ENCODE data around the gene ACHE. TPM values are rescaled to one million over a fixed set of nuclear protein-coding genes. Genes with fewer than 3 reads are reported as not detected.

ACHE gene
- total RNA-seq, 1 donor from 2014 or later: not detected

- no peak for TF ChIP-seq EZH2phosphoT487 (IDR thresholded peaks at IDR 0.05)
- TF ChIP-seq EZH2 (IDR thresholded peaks at IDR 0.05): no peak
- TF ChIP-seq, protein P1, sequence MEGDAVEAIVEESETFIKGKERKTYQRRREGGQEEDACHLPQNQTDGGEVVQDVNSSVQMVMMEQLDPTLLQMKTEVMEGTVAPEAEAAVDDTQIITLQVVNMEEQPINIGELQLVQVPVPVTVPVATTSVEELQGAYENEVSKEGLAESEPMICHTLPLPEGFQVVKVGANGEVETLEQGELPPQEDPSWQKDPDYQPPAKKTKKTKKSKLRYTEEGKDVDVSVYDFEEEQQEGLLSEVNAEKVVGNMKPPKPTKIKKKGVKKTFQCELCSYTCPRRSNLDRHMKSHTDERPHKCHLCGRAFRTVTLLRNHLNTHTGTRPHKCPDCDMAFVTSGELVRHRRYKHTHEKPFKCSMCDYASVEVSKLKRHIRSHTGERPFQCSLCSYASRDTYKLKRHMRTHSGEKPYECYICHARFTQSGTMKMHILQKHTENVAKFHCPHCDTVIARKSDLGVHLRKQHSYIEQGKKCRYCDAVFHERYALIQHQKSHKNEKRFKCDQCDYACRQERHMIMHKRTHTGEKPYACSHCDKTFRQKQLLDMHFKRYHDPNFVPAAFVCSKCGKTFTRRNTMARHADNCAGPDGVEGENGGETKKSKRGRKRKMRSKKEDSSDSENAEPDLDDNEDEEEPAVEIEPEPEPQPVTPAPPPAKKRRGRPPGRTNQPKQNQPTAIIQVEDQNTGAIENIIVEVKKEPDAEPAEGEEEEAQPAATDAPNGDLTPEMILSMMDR (IDR thresholded peaks at IDR 0.05): no peak
- H3K36me3 Mint-ChIP-seq: peaks cover 59% of the 10 kb centered on the region
- DNase-seq (ENCODE audit: low spot score): no peak
- peaks cover 10% of the 10 kb centered on the region for H3K27me3 Mint-ChIP-seq (ENCODE audit: insufficient read depth, low read depth)
- Histone ChIP-seq H2AFZ (replicated peaks) (no peak overlapping the region), H3K27ac (no peak overlapping the region), H3K4me2 (no peak overlapping the region), H3K4me3 (no peak overlapping the region), H3K36me3 (peaks cover 13% of the 10 kb centered on the region), H3K9me3 (ENCODE audit: low read depth) (no peaks in the 10 kb centered on the region), H3K9ac (no peak overlapping the region), H3K4me1 (peaks cover 30% of the 10 kb centered on the region), H3F3A (ENCODE audit: low read depth) (peaks cover 58% of the 10 kb centered on the region), H4K20me1 (ENCODE audit: low read depth) (peaks cover 94% of the 10 kb centered on the region), H3K27me3 (no peaks in the 10 kb centered on the region), H3K79me2 (ENCODE audit: low read depth) (peaks cover 87% of the 10 kb centered on the region)
- H3K4me3 Mint-ChIP-seq: no peak overlapping the region
- H3K27ac Mint-ChIP-seq: no peak overlapping the region
- peaks cover 35% of the 10 kb centered on the region for H3K4me1 Mint-ChIP-seq
- no peaks in the 10 kb centered on the region for H3K9me3 Mint-ChIP-seq
These were observed 15.0 kb downstream of the ACHE start for GRCh38 chr7:100880645-100881044.

- Mint-ChIP-seq H3K27ac (peak overlapping the region; percentile 25), H3K4me1 (peaks cover 38% of the 10 kb centered on the region), H3K36me3 (peaks cover 54% of the 10 kb centered on the region), H3K9me3 (no peaks in the 10 kb centered on the region), H3K27me3 (ENCODE audit: insufficient read depth, low read depth) (peaks cover 10% of the 10 kb centered on the region), H3K4me3 (peak overlapping the region; percentile 13)
- Histone ChIP-seq H3K27ac (no peak overlapping the region), H3K9me3 (ENCODE audit: low read depth) (no peaks in the 10 kb centered on the region), H3K27me3 (no peaks in the 10 kb centered on the region), H3K36me3 (peaks cover 13% of the 10 kb centered on the region), H3K4me2 (peak overlapping the region; percentile 33), H3K79me2 (ENCODE audit: low read depth) (peaks cover 94% of the 10 kb centered on the region), H2AFZ (replicated peaks) (no peak overlapping the region), H3K4me3 (no peak overlapping the region), H3K4me1 (peaks cover 30% of the 10 kb centered on the region), H3K9ac (no peak overlapping the region), H4K20me1 (ENCODE audit: low read depth) (peaks cover 91% of the 10 kb centered on the region), H3F3A (ENCODE audit: low read depth) (peaks cover 52% of the 10 kb centered on the region)
- TF ChIP-seq EZH2phosphoT487 (IDR thresholded peaks at IDR 0.05) (no peak), EZH2 (IDR thresholded peaks at IDR 0.05) (no peak)
- TF ChIP-seq, protein P1 (IDR thresholded peaks at IDR 0.05): no peak
- peak; percentile 50 for DNase-seq (ENCODE audit: low spot score)
These were observed 15.9 kb downstream of the ACHE start for GRCh38 chr7:100879685-100880261.

DNA sequence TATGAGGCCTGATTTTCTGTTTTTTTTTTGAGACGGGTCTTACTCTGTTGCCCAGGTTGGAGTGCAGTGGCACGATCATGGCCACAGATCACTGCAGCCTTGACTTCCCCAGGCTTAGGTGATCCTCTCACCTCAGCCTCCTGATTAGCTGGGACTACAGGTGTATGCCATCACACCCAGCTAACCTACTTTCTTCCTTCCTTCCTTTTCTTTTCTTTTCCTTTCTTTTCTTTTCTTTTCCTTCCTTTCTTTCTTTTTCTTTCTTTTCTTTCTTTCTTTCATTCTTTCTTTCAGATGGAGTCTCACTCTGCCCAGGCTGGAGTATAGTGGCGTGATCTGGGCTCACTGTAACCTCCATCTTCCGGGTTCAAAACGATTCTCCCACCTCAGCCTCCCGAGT, 17.0 kb downstream of the ACHE start:
- Mint-ChIP-seq H3K27me3 (ENCODE audit: insufficient read depth, low read depth) (peaks cover 10% of the 10 kb centered on the region), H3K4me1 (peaks cover 46% of the 10 kb centered on the region), H3K4me3 (no peak overlapping the region), H3K27ac (no peak overlapping the region), H3K9me3 (no peaks in the 10 kb centered on the region), H3K36me3 (peaks cover 45% of the 10 kb centered on the region)
- TF ChIP-seq EZH2phosphoT487 (IDR thresholded peaks at IDR 0.05) (no peak), EZH2 (IDR thresholded peaks at IDR 0.05) (no peak)
- TF ChIP-seq, protein P1 (IDR thresholded peaks at IDR 0.05): no peak
- Histone ChIP-seq H3K9me3 (ENCODE audit: low read depth) (no peaks in the 10 kb centered on the region), H3K79me2 (ENCODE audit: low read depth) (peaks cover 86% of the 10 kb centered on the region), H3K4me1 (peaks cover 30% of the 10 kb centered on the region), H3K9ac (no peak overlapping the region), H2AFZ (replicated peaks) (no peak overlapping the region), H4K20me1 (ENCODE audit: low read depth) (peaks cover 80% of the 10 kb centered on the region), H3K27me3 (no peaks in the 10 kb centered on the region), H3K4me3 (no peak overlapping the region), H3F3A (ENCODE audit: low read depth) (peaks cover 56% of the 10 kb centered on the region), H3K36me3 (peaks cover 13% of the 10 kb centered on the region), H3K27ac (no peak overlapping the region), H3K4me2 (no peak overlapping the region)
- DNase-seq (ENCODE audit: low spot score): no peak
